AG09319 (cell line): Measurements from ENCODE around the gene FAM20A.

Experiments
- DNase-seq: peaks from one replicate; pipeline ENCODE4 v3.0.0-alpha.2; 2010; ENCODE audit warnings: low read depth; ENCODE audit errors: extremely low read depth
- CTCF ChIP-seq: IDR thresholded peaks from 2 replicates; pipeline ENCODE4 v1.5.1; 2011; ENCODE audit warnings: low read depth, mild to moderate bottlenecking, inconsistent platforms, low read length, moderate library complexity

The FAM20A gene

GRCh38 chr17:68564415-68565111, 36.6 kb downstream of the FAM20A start:
- no peak for TF ChIP-seq CTCF
- no peak for DNase-seq

- no peak for DNase-seq
- no peak for TF ChIP-seq CTCF
Measured at GRCh38 chr17:68562736-68563135, 38.4 kb downstream of the FAM20A start.

- TF ChIP-seq CTCF = no peak
- DNase-seq = no peak
Measured at GRCh38 chr17:68560966-68561720, 40.0 kb downstream of the FAM20A start.

GRCh38 chr17:68559316-68559715, 41.9 kb downstream of the FAM20A start:
- no peak for DNase-seq
- no peak for TF ChIP-seq CTCF

- TF ChIP-seq CTCF = no peak
- DNase-seq = no peak
Measured at GRCh38 chr17:68556551-68556950, 44.6 kb downstream of the FAM20A start.

- no peak for DNase-seq
- TF ChIP-seq CTCF = no peak
Measured at GRCh38 chr17:68544111-68544915, 56.9 kb downstream of the FAM20A start.
